Spleen (tissue), 7 donors: Measurements from ENCODE around the gene UNC13B.

Experiments
- POLR2A ChIP-seq, 3 donors: fragments of 450-650 bp; IDR thresholded peaks; one replicate each; pipeline ENCODE4 v1.5.1; 2017; ENCODE audit warnings: antibody characterized with exemption in 3 of 3, mild to moderate bottlenecking in 1 of 3
- POLR2AphosphoS5 ChIP-seq, 3 donors: sonication (generic); formaldehyde crosslinking; IDR thresholded peaks; one replicate each; pipeline ENCODE4 v1.5.1; 2017; ENCODE audit warnings: antibody characterized with exemption in 3 of 3
- TF ChIP-seq, protein P1 (sequence below), 11 experiments: fragments of 200-600 bp in 7 of 11; fragments of 450-650 bp in 4 of 11; sonication (generic) in 4 of 11; IDR thresholded peaks in 8 of 11; conservative IDR thresholded peaks in 3 of 11; 1 replicate in 7 of 11; 2 replicates in 4 of 11; pipeline versions ENCODE4 v1.4.0 to v1.8.0; 2016 to 2021; ENCODE audit warnings: antibody characterized with exemption in 11 of 11, inconsistent platforms in 4 of 11, mild to moderate bottlenecking in 1 of 11
- donor health status: DM: no; HTN: no; CAD: no; lungs with moderate emphysema.
- donor health status: DM: no; HTN: no; CAD: no.
- donor health status: DM: no; HTN: no; CAD: no.

GRCh38 chr9:35355939-35356338, 194.1 kb downstream of the UNC13B start:
- no peak for TF ChIP-seq POLR2A (IDR thresholded peaks at IDR 0.05)
- TF ChIP-seq POLR2AphosphoS5 (IDR thresholded peaks at IDR 0.05): no peak
- TF ChIP-seq, protein P1, sequence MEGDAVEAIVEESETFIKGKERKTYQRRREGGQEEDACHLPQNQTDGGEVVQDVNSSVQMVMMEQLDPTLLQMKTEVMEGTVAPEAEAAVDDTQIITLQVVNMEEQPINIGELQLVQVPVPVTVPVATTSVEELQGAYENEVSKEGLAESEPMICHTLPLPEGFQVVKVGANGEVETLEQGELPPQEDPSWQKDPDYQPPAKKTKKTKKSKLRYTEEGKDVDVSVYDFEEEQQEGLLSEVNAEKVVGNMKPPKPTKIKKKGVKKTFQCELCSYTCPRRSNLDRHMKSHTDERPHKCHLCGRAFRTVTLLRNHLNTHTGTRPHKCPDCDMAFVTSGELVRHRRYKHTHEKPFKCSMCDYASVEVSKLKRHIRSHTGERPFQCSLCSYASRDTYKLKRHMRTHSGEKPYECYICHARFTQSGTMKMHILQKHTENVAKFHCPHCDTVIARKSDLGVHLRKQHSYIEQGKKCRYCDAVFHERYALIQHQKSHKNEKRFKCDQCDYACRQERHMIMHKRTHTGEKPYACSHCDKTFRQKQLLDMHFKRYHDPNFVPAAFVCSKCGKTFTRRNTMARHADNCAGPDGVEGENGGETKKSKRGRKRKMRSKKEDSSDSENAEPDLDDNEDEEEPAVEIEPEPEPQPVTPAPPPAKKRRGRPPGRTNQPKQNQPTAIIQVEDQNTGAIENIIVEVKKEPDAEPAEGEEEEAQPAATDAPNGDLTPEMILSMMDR (IDR thresholded peaks at IDR 0.05 in 8 of 11, conservative IDR thresholded peaks at IDR 0.05 in 3 of 11): no peak
